ENCODE results near the gene SUPT5H. TPM values are rescaled to one million over a fixed set of nuclear protein-coding genes. Genes with fewer than 3 reads are reported as not detected.

Gene SUPT5H
- total and polyA plus RNA-seq, 2 of the 8 experiments (the other 6 are each of a cell fraction or from before 2014, with no cell fraction given) = 77.8 to 111 TPM

GRCh38 chr19:39397360-39398296 is 47.8 kb upstream of the SUPT5H start:
- no peak overlapping the region; the same call in 1 of the 2 replicates for H3K18ac ChIP-seq (ENCODE audit: extremely low read depth, low read length)
- H2AFZ ChIP-seq (ENCODE audit: low read length) = no peak overlapping the region
- H4K20me1 ChIP-seq (replicated peaks in 1 of 2; ENCODE audit: control insufficient read depth in 1 of 2, insufficient read depth in 2 of 2, low read length in 2 of 2) = peaks cover 2 to 7% of the 10 kb centered on the region in 2 experiments
- no peaks in the 10 kb centered on the region for H3K9me3 ChIP-seq (ENCODE audit: insufficient read depth in 2 of 2, low read depth in 1 of 2, low read length in 1 of 2)
- peak overlapping the region in 2 of 4 experiments; percentile 4 to 12; a peak in 1 of 7 replicates for H3K9ac ChIP-seq (replicated peaks in 1 of 4; ENCODE audit: extremely low read depth in 1 of 4, low read depth in 3 of 4, low read length in 3 of 4)
- peak overlapping the region; percentile 72; the same call in 1 of the 2 replicates for H2BK15ac ChIP-seq (ENCODE audit: low read length)
- H3K4ac ChIP-seq (replicated peaks; ENCODE audit: insufficient read length, low read depth, low read length) = no peak overlapping the region
- no peak overlapping the region for H2AK5ac ChIP-seq (ENCODE audit: low read depth, low read length)
- H3K4me2 ChIP-seq (ENCODE audit: insufficient read depth in 1 of 2, low read depth in 2 of 2, low read length in 2 of 2) = no peak overlapping the region
- H3K27ac ChIP-seq (ENCODE audit: low read depth, low read length) = no peak overlapping the region
- no peak overlapping the region for H3K23ac ChIP-seq (ENCODE audit: insufficient read length)
- FAIRE-seq (no peak), DNase-seq (ENCODE audit: low read depth in 1 of 2, low spot score in 2 of 2) (peak in 1 of 2 experiments; percentile 95)
- peaks cover 0 to 2% of the 10 kb centered on the region in 2 experiments; a peak in 1 of 4 replicates for H3K79me2 ChIP-seq (ENCODE audit: control insufficient read depth in 1 of 2, insufficient read depth in 2 of 2, low read length in 2 of 2)
- no peak overlapping the region for H2BK20ac ChIP-seq (ENCODE audit: low read length)
- no peaks in the 10 kb centered on the region for H3K27me3 ChIP-seq (replicated peaks in 1 of 4; ENCODE audit: control insufficient read depth in 3 of 4, extremely low read depth in 1 of 4, insufficient read depth in 3 of 4, low read length in 3 of 4)
- H2BK120ac ChIP-seq (replicated peaks; ENCODE audit: low read depth, low read length) = no peak overlapping the region
- WGBS, 2 experiments (ENCODE audit: extremely low coverage in 1 of 2, insufficient coverage in 1 of 2, insufficient read length in 1 of 2, insufficient replicate concordance in 2 of 2, low coverage in 1 of 2, low lambda C conversion rate in 2 of 2, missing lambda C conversion rate in 1 of 2) = 49% methylated on average over 17 of the region's 17 CpGs; no CpG with 5 or more reads in 1 of the 2 experiments
- peak overlapping the region; percentile 87; the same call in 1 of the 2 replicates for H2BK12ac ChIP-seq (ENCODE audit: low read depth, low read length)
- no peak overlapping the region for H4K5ac ChIP-seq (ENCODE audit: insufficient read length, low read depth, low read length)
- no peaks in the 10 kb centered on the region for H3K79me1 ChIP-seq (ENCODE audit: low read depth, low read length)
- CTCF ChIA-PET (ENCODE audit: partially characterized antibody) = interaction anchor here (0.6 to 9.5 kb wide), 26 partner anchors 8 to 844 kb away, joined by 3 to 128 read pairs (median 4); partner anchors contain the start of genes EID2B, PLEKHG2 and ZFP36
- H3K36me3 ChIP-seq (ENCODE audit: control insufficient read depth in 2 of 4, insufficient read depth in 4 of 4, low read length in 3 of 4) = peaks cover 0 to 7% (median 3%) of the 10 kb centered on the region in 4 experiments; a peak in 3 of 8 replicates
- H3K14ac ChIP-seq (ENCODE audit: insufficient read length) = no peak overlapping the region
- no peak overlapping the region for H3K4me3 ChIP-seq (ENCODE audit: extremely low read depth in 1 of 4, insufficient read depth in 2 of 4, low read depth in 3 of 4, low read length in 4 of 4)
- no peak overlapping the region for H4K91ac ChIP-seq (replicated peaks; ENCODE audit: insufficient read length, low read length)
- peaks cover 5% of the 10 kb centered on the region; the same call in 1 of the 2 replicates for H3K23me2 ChIP-seq (ENCODE audit: low read depth, low read length)
- H3K56ac ChIP-seq (replicated peaks; ENCODE audit: insufficient read length, low read depth, low read length) = no peak overlapping the region
- H3K4me1 ChIP-seq (replicated peaks in 1 of 4; ENCODE audit: control insufficient read depth in 3 of 4, insufficient read depth in 4 of 4, low read length in 3 of 4) = peaks cover 6 to 21% (median 13%) of the 10 kb centered on the region in 4 experiments
- POLR2A ChIA-PET (ENCODE audit: partially characterized antibody) = interaction anchor here (0.5 to 14.3 kb wide), 19 partner anchors 7 to 402 kb away, joined by 3 to 234 read pairs (median 4); partner anchors contain the start of genes DLL3, EID2B, PLEKHG2 and RPS16
- no peak overlapping the region for H4K8ac ChIP-seq (ENCODE audit: extremely low read depth, insufficient read depth, low read length)
- H2BK5ac ChIP-seq (ENCODE audit: low read depth, low read length) = peak overlapping the region; percentile 2; the same call in 1 of the 2 replicates
- TF ChIP-seq HDAC2 (IDR thresholded peaks at IDR 0.05; ENCODE audit: borderline replicate concordance in 1 of 2, low read depth in 2 of 2, low read length in 2 of 2) (0 out of 4 replicates have a peak, but pooled peaks of 1 of the 2 experiments have one; percentile 35), SIN3A (conservative IDR thresholded peaks at IDR 0.05 in 1 of 2, IDR thresholded peaks at IDR 0.05 in 1 of 2; ENCODE audit: low read depth in 1 of 2, low read length in 2 of 2) (peak in 1 of 2 experiments; percentile 88; a peak in 2 of 4 replicates), MAX (IDR thresholded peaks at IDR 0.05) (0 out of 2 replicates have a peak, but pooled peaks have one; percentile 33), POLR2AphosphoS5 (IDR thresholded peaks at IDR 0.05; ENCODE audit: low read depth, low read length) (0 out of 2 replicates have a peak, but pooled peaks have one; percentile 60)
- TF ChIP-seq, protein P1, sequence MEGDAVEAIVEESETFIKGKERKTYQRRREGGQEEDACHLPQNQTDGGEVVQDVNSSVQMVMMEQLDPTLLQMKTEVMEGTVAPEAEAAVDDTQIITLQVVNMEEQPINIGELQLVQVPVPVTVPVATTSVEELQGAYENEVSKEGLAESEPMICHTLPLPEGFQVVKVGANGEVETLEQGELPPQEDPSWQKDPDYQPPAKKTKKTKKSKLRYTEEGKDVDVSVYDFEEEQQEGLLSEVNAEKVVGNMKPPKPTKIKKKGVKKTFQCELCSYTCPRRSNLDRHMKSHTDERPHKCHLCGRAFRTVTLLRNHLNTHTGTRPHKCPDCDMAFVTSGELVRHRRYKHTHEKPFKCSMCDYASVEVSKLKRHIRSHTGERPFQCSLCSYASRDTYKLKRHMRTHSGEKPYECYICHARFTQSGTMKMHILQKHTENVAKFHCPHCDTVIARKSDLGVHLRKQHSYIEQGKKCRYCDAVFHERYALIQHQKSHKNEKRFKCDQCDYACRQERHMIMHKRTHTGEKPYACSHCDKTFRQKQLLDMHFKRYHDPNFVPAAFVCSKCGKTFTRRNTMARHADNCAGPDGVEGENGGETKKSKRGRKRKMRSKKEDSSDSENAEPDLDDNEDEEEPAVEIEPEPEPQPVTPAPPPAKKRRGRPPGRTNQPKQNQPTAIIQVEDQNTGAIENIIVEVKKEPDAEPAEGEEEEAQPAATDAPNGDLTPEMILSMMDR (IDR thresholded peaks at IDR 0.05; ENCODE audit: control extremely low read depth in 1 of 3, insufficient read depth in 1 of 3, low read depth in 1 of 3, low read length in 3 of 3) = peak; percentile 92 to 98 (median 98)

Data from H1 (cell line).